GM10266 (cell line): ENCODE measurements around the gene HPCAL1.

Source experiments
- DNase-seq: peaks from one replicate; pipeline ENCODE4 v3.0.0; 2012; ENCODE audit errors: extremely low spot score
- TF ChIP-seq, protein P1 (sequence below): IDR thresholded peaks from 2 replicates; pipeline ENCODE4 v1.5.1; 2012; ENCODE audit warnings: mild to moderate bottlenecking, low read depth; ENCODE audit not compliant: control insufficient read depth, insufficient read depth; ENCODE audit errors: missing control alignments

The HPCAL1 gene

DNA sequence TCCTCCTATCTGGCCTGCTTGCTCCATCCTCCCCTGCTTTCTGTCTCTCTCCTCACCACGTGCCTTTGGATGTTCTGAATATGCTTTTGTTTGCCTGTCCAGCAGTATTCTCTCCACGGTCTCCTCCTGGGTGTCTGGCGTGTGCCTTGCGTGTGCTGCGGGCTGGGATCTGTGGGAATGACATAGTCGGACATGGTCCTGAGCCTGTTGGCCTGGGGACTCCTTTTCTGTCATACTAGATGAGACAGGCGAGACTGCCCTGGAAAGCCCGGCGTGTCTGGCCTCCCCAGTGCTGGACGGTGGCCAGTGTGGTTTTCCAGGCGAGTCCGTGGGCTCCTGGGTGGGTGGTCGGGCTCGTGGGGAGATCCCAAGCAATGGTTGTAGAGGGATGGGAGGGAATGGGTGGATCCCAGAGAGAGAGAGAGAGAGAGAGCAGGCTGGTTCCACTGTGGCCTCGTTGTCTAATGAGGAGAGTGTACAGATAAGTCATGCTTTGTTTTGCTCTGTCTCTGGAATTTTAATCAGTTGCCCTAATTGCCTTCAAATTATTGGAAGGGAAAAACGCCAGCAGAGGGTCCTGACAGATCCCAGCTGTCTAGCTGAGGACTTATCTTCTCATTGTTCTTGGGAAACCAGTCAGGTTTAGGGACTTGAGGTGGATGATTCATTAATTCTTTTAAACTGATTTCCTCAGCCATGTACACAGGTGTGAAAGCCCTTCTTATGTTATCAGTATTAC, 58.3 kb downstream of the HPCAL1 start:
- DNase-seq = no peak
- TF ChIP-seq, protein P1, sequence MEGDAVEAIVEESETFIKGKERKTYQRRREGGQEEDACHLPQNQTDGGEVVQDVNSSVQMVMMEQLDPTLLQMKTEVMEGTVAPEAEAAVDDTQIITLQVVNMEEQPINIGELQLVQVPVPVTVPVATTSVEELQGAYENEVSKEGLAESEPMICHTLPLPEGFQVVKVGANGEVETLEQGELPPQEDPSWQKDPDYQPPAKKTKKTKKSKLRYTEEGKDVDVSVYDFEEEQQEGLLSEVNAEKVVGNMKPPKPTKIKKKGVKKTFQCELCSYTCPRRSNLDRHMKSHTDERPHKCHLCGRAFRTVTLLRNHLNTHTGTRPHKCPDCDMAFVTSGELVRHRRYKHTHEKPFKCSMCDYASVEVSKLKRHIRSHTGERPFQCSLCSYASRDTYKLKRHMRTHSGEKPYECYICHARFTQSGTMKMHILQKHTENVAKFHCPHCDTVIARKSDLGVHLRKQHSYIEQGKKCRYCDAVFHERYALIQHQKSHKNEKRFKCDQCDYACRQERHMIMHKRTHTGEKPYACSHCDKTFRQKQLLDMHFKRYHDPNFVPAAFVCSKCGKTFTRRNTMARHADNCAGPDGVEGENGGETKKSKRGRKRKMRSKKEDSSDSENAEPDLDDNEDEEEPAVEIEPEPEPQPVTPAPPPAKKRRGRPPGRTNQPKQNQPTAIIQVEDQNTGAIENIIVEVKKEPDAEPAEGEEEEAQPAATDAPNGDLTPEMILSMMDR = no peak

DNA sequence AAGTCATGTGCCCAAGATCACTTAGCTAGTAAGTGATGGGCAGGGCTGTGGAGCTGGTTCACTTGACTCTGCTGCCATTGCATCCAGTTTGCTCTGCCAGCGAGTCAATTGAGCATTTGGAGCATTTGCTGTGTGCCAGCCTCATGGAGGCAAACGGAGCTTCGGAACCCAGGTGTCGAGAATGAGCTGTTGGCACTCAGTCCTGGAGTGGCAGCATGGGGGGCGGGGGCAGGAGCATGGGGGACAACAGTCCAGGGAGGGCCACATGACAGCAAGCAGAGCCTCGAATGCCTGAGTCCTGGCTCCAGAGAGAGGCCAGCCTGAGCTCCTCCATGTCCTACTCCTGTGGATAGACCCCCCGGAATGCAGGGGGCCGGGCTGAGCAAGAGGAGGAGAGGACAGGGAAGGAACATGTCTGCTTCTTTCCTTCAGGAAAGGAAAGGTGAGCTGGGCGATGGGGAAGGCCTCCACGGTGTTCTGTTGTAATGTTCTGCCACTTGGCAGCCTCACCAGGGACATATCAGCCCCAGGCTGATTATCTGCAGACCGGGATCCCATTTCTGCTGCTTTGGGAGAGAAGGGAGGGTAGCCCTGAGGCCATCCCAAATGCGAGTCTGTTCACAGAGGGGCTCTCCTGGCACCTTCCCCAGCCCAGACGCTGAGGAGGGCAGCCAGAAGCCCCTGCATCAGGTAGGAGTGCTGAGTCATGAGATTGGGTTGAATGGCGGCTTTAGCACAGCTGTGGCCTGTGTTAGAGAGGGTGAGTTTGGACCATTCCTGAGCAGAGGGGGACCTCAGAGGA, 59.6 kb downstream of the HPCAL1 start:
- TF ChIP-seq, protein P1 = no peak
- no peak for DNase-seq

DNA sequence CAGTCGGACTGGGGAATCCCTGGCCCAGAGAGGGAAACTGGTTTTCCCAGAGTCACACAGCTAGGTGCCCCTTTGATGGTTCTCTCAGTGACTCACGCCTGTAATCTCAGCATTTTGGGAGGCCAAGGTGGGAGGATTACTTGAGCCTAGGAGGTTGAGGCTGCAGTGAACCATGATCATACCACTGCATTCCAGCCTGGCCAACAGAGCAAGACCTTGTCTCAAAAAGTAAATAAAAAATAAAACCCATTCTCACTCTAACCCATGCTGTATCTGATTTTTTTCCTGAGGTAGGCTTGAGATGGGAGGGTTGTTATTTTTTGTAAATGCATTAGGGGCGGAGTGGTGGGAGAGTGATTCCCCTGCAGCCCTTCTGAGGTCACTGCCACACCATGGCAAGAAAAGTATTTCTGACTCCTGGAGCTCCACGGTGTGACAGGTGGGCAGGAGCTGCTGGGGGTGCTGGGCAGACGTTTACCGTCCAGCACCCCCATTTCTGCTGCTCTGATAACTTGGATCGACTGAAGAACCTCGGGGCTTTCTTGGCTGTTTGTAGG, 60.3 kb downstream of the HPCAL1 start:
- TF ChIP-seq, protein P1 = no peak
- no peak for DNase-seq

DNA sequence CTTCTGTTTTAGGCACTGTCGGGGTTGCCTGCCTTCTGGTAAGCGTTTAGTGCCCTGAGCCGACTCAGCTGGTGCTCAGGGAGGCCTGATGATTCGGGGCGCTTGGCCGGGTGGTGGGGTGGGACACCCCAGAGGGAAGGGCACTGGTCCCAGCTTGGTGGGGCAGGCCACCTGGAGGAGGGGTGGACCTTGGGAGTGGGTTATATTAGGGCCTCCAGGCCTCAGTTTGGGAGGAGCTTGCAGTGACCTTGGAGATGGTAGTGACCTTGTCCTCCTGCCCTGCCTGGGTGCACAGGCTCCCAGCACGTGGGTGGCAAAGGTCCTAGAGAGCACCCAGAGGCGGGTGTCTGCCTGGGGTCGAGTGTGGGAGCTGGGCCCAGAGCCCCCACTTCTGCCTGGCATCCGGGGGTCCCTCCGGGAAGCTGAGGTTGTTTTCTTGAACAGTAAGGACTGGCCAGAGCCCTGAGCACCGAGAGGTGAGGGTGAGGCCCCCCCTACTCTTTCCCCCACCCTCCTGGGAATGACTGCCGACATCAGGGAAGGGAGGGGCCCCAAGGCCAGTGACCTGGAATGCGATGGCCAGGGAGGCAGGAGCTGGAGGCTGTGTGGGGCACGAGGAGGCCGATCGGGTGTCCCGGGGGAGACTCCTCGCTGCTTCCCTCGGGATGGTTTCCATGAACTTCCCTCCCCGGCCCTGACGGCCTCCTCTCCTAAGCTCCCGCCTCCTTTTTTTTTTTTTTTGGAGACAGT, 61.3 kb downstream of the HPCAL1 start:
- TF ChIP-seq, protein P1 = no peak

DNA sequence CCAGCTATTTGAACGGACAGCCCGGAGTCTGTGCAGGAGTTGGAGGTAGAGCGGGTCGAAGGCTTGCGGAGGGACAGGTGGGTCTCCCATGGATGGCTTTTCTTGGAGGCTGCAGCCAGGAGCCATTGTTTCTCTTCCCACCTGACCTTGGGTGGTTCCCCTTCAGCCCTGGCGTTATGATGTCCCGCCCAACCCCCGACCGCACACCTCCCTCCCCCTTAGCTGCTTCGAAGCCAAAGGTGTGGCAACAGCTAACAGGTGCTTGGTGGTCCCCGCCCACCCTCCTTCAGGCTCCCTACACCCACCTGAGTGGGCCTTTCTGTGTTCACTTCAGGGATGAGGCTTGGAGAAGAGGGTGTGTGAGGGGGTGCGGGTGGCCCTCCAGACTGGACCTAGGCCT, 62.7 kb downstream of the HPCAL1 start:
- DNase-seq = no peak
- TF ChIP-seq, protein P1 = no peak

More for the DNA sequence above, 61.3 kb downstream of the HPCAL1 start:
- DNase-seq = no peak

DNA sequence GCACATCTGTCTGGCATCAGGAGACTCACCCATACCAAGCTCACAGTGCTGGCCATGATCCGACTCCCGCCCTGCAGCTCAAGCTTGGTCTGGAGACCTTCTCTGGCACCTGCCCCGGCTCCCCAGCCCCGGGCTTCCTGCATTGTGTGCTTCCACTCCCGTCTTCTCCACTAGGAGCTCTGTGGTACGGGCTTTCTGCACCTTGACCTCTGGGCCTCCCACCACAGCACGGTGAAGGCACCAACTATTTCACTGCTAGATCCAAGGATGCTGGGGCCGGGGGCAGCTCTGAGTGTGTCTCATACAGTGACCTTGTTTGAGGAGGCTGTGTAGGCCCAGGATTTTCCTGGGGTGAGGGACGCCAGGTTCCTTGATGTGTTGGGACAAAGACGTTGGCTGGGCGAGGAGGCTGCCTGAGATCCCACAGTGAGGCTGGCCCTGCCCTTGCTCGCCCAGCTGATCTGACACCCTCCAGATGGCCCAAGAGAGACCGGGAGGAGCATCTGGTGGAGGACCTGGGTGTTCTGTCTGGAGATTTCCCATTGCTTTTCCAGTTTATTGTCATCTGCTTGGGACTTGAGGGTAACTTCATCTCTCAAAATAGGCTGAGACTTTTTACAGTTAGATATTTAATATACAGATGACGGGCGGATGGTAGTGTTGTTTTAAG, 64.0 kb downstream of the HPCAL1 start:
- no peak for DNase-seq
- TF ChIP-seq, protein P1 = no peak
